Measurements from ENCODE around the gene TBXAS1.

TBXAS1 gene

GRCh38 chr7:140009735-140010134 is 180.7 kb downstream of the TBXAS1 start:
- H3K27me3 ChIP-seq (ENCODE audit: control insufficient read depth, insufficient read depth, low read length): no peaks in the 10 kb centered on the region

GRCh38 chr7:140010194-140010895 is 181.3 kb downstream of the TBXAS1 start:
- no peaks in the 10 kb centered on the region for H3K27me3 ChIP-seq (ENCODE audit: control insufficient read depth, insufficient read depth, low read length)

More at GRCh38 chr7:140009735-140010134, 180.7 kb downstream of the TBXAS1 start:
- Histone ChIP-seq H3K9ac (ENCODE audit: low read length) (no peak overlapping the region), H3K4me3 (ENCODE audit: low read length) (no peak overlapping the region), H3K4me1 (ENCODE audit: control insufficient read depth, insufficient read depth, low read length) (peaks cover 25% of the 10 kb centered on the region), H3K9me3 (ENCODE audit: control insufficient read depth, low read length) (no peaks in the 10 kb centered on the region), H3K36me3 (ENCODE audit: control insufficient read depth, insufficient read depth, low read length) (no peaks in the 10 kb centered on the region)

GRCh38 chr7:140013676-140014075 is 184.6 kb downstream of the TBXAS1 start:
- H3K9me3 ChIP-seq (ENCODE audit: control insufficient read depth, low read length): no peaks in the 10 kb centered on the region
- H3K4me1 ChIP-seq (ENCODE audit: control insufficient read depth, insufficient read depth, low read length): peaks cover 24% of the 10 kb centered on the region
- H3K27me3 ChIP-seq (ENCODE audit: control insufficient read depth, insufficient read depth, low read length): no peaks in the 10 kb centered on the region
- no peak overlapping the region for H3K4me3 ChIP-seq (ENCODE audit: low read length)
- no peaks in the 10 kb centered on the region for H3K36me3 ChIP-seq (ENCODE audit: control insufficient read depth, insufficient read depth, low read length)
- H3K9ac ChIP-seq (ENCODE audit: low read length): no peak overlapping the region

More at GRCh38 chr7:140010194-140010895, 181.3 kb downstream of the TBXAS1 start:
- no peaks in the 10 kb centered on the region for H3K9me3 ChIP-seq (ENCODE audit: control insufficient read depth, low read length)
- H3K4me1 ChIP-seq (ENCODE audit: control insufficient read depth, insufficient read depth, low read length): peaks cover 25% of the 10 kb centered on the region
- no peak overlapping the region for H3K4me3 ChIP-seq (ENCODE audit: low read length)
- no peak overlapping the region for H3K9ac ChIP-seq (ENCODE audit: low read length)
- H3K36me3 ChIP-seq (ENCODE audit: control insufficient read depth, insufficient read depth, low read length): no peaks in the 10 kb centered on the region

GRCh38 chr7:140014123-140014522 is 185.1 kb downstream of the TBXAS1 start:
- H3K36me3 ChIP-seq (ENCODE audit: control insufficient read depth, insufficient read depth, low read length): no peaks in the 10 kb centered on the region
- no peaks in the 10 kb centered on the region for H3K27me3 ChIP-seq (ENCODE audit: control insufficient read depth, insufficient read depth, low read length)
- peaks cover 19% of the 10 kb centered on the region for H3K4me1 ChIP-seq (ENCODE audit: control insufficient read depth, insufficient read depth, low read length)
- H3K9me3 ChIP-seq (ENCODE audit: control insufficient read depth, low read length): no peaks in the 10 kb centered on the region
- H3K4me3 ChIP-seq (ENCODE audit: low read length): no peak overlapping the region
- H3K9ac ChIP-seq (ENCODE audit: low read length): no peak overlapping the region

GRCh38 chr7:140015471-140015970 is 186.5 kb downstream of the TBXAS1 start:
- Histone ChIP-seq H3K9ac (ENCODE audit: low read length) (no peak overlapping the region), H3K4me3 (ENCODE audit: low read length) (no peak overlapping the region), H3K27me3 (ENCODE audit: control insufficient read depth, insufficient read depth, low read length) (no peaks in the 10 kb centered on the region), H3K9me3 (ENCODE audit: control insufficient read depth, low read length) (no peaks in the 10 kb centered on the region), H3K4me1 (ENCODE audit: control insufficient read depth, insufficient read depth, low read length) (peaks cover 11% of the 10 kb centered on the region), H3K36me3 (ENCODE audit: control insufficient read depth, insufficient read depth, low read length) (no peaks in the 10 kb centered on the region)

GRCh38 chr7:140016540-140016939 is 187.5 kb downstream of the TBXAS1 start:
- H3K36me3 ChIP-seq (ENCODE audit: control insufficient read depth, insufficient read depth, low read length): no peaks in the 10 kb centered on the region
- no peaks in the 10 kb centered on the region for H3K27me3 ChIP-seq (ENCODE audit: control insufficient read depth, insufficient read depth, low read length)

GRCh38 chr7:140017034-140017433 is 188.0 kb downstream of the TBXAS1 start:
- Histone ChIP-seq H3K36me3 (ENCODE audit: control insufficient read depth, insufficient read depth, low read length) (no peaks in the 10 kb centered on the region), H3K27me3 (ENCODE audit: control insufficient read depth, insufficient read depth, low read length) (no peaks in the 10 kb centered on the region)

More at GRCh38 chr7:140016540-140016939, 187.5 kb downstream of the TBXAS1 start:
- H3K9ac ChIP-seq (ENCODE audit: low read length): no peak overlapping the region
- no peaks in the 10 kb centered on the region for H3K9me3 ChIP-seq (ENCODE audit: control insufficient read depth, low read length)
- H3K4me1 ChIP-seq (ENCODE audit: control insufficient read depth, insufficient read depth, low read length): peaks cover 10% of the 10 kb centered on the region
- no peak overlapping the region for H3K4me3 ChIP-seq (ENCODE audit: low read length)

GRCh38 chr7:140017543-140017942 is 188.5 kb downstream of the TBXAS1 start:
- no peak overlapping the region for H3K9ac ChIP-seq (ENCODE audit: low read length)
- peaks cover 10% of the 10 kb centered on the region for H3K4me1 ChIP-seq (ENCODE audit: control insufficient read depth, insufficient read depth, low read length)
- H3K9me3 ChIP-seq (ENCODE audit: control insufficient read depth, low read length): no peaks in the 10 kb centered on the region
- no peak overlapping the region for H3K4me3 ChIP-seq (ENCODE audit: low read length)
- H3K27me3 ChIP-seq (ENCODE audit: control insufficient read depth, insufficient read depth, low read length): no peaks in the 10 kb centered on the region
- H3K36me3 ChIP-seq (ENCODE audit: control insufficient read depth, insufficient read depth, low read length): no peaks in the 10 kb centered on the region

More at GRCh38 chr7:140017034-140017433, 188.0 kb downstream of the TBXAS1 start:
- H3K9me3 ChIP-seq (ENCODE audit: control insufficient read depth, low read length): no peaks in the 10 kb centered on the region
- H3K4me3 ChIP-seq (ENCODE audit: low read length): no peak overlapping the region
- H3K9ac ChIP-seq (ENCODE audit: low read length): no peak overlapping the region
- peaks cover 10% of the 10 kb centered on the region for H3K4me1 ChIP-seq (ENCODE audit: control insufficient read depth, insufficient read depth, low read length)

- Histone ChIP-seq H3K4me1 (ENCODE audit: control insufficient read depth, insufficient read depth, low read length) (peaks cover 2% of the 10 kb centered on the region), H3K9ac (ENCODE audit: low read length) (no peak overlapping the region), H3K36me3 (ENCODE audit: control insufficient read depth, insufficient read depth, low read length) (no peaks in the 10 kb centered on the region), H3K9me3 (ENCODE audit: control insufficient read depth, low read length) (no peaks in the 10 kb centered on the region), H3K27me3 (ENCODE audit: control insufficient read depth, insufficient read depth, low read length) (no peaks in the 10 kb centered on the region), H3K4me3 (ENCODE audit: low read length) (no peak overlapping the region)
Observed at GRCh38 chr7:140018125-140019043, 189.3 kb downstream of the TBXAS1 start.

GRCh38 chr7:140019172-140019571 is 190.1 kb downstream of the TBXAS1 start:
- H3K4me1 ChIP-seq (ENCODE audit: control insufficient read depth, insufficient read depth, low read length): no peaks in the 10 kb centered on the region
- no peak overlapping the region for H3K9ac ChIP-seq (ENCODE audit: low read length)
- no peaks in the 10 kb centered on the region for H3K27me3 ChIP-seq (ENCODE audit: control insufficient read depth, insufficient read depth, low read length)
- no peaks in the 10 kb centered on the region for H3K9me3 ChIP-seq (ENCODE audit: control insufficient read depth, low read length)
- H3K36me3 ChIP-seq (ENCODE audit: control insufficient read depth, insufficient read depth, low read length): no peaks in the 10 kb centered on the region
- H3K4me3 ChIP-seq (ENCODE audit: low read length): no peak overlapping the region

- Histone ChIP-seq H3K9ac (ENCODE audit: low read length) (no peak overlapping the region), H3K4me1 (ENCODE audit: control insufficient read depth, insufficient read depth, low read length) (no peaks in the 10 kb centered on the region), H3K27me3 (ENCODE audit: control insufficient read depth, insufficient read depth, low read length) (no peaks in the 10 kb centered on the region), H3K36me3 (ENCODE audit: control insufficient read depth, insufficient read depth, low read length) (no peaks in the 10 kb centered on the region), H3K4me3 (ENCODE audit: low read length) (no peak overlapping the region), H3K9me3 (ENCODE audit: control insufficient read depth, low read length) (no peaks in the 10 kb centered on the region)
Observed at GRCh38 chr7:140019606-140020005, 190.5 kb downstream of the TBXAS1 start.

GRCh38 chr7:140021603-140022002 is 192.5 kb downstream of the TBXAS1 start:
- H3K9ac ChIP-seq (ENCODE audit: low read length): no peak overlapping the region
- H3K27me3 ChIP-seq (ENCODE audit: control insufficient read depth, insufficient read depth, low read length): no peaks in the 10 kb centered on the region
- no peaks in the 10 kb centered on the region for H3K36me3 ChIP-seq (ENCODE audit: control insufficient read depth, insufficient read depth, low read length)
- H3K9me3 ChIP-seq (ENCODE audit: control insufficient read depth, low read length): no peaks in the 10 kb centered on the region
- H3K4me1 ChIP-seq (ENCODE audit: control insufficient read depth, insufficient read depth, low read length): no peaks in the 10 kb centered on the region
- no peak overlapping the region for H3K4me3 ChIP-seq (ENCODE audit: low read length)

All from mucosa of stomach (tissue), 1 donor.